Astrocyte of the hippocampus (primary cell): ENCODE results near the gene OCEL1.
A peak's percentile ranks its signal among the peaks of the same experiment; 100 is the strongest.

Source experiments
- DNase-seq: peaks from one replicate; pipeline ENCODE4 v3.0.0; 2011; ENCODE audit warnings: low read depth, low spot score

Gene OCEL1

DNA sequence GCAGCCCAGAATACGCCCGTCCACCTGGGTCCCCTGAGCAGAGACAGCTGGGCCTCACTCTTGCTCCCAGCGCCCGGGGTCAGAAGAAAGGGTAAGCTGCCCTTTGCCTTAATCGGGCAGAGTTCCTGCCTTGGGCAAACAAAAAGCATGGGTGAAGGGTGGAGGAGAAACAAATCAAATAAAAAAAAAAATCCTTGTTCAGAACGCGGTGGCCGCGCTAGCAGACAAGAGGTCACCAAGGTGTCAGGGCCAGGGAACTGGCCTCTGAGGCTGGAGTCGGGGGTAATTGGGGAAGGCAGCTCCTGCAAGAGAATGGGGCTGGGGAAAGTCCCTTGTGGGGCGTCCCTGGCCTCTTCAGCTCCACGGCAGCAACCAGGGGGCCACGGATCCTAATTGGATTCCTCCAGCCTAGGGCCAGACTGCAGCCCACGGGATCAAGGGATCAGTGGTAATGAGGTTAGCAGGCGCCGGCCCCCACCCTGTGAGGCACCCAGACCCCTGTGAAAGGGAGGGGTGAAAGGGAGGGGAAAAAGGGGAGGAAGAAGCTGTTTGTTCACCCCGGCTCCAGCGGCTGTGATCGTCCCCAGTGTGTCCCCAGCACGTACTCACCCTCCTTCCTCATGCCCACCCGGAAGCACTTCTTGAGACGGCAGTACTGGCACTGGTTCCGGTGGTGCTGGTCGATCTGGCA lies 14.2 kb downstream of the OCEL1 start:
- DNase-seq = no peak

DNA sequence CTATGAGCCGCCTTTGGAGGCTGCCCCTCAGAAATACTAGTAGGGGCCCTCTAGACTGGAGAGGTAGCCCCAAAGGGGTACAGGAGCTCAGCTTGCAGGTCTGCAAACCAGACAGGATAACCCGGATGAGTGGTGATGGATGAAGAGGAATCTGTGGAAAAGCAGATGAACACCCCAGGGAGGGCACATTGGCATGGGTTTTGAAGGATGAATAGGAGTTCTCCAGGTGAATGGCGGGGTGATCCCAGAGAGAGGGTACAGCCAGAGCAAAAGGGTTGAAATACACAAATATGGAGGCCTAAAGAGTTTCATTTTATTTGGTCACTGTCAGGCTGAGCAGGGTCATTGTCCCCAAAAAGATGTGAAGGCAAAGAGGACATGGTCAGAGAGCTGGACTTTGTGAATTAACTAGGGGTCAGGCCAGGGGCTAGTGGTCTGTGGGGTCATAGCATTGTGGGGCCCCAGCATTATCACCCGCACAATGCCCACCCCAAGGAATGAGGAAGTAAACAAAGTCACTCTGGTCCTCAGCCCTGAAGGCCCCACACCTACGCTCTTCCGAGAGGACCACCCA lies 14.9 kb downstream of the OCEL1 start:
- DNase-seq = no peak

DNA sequence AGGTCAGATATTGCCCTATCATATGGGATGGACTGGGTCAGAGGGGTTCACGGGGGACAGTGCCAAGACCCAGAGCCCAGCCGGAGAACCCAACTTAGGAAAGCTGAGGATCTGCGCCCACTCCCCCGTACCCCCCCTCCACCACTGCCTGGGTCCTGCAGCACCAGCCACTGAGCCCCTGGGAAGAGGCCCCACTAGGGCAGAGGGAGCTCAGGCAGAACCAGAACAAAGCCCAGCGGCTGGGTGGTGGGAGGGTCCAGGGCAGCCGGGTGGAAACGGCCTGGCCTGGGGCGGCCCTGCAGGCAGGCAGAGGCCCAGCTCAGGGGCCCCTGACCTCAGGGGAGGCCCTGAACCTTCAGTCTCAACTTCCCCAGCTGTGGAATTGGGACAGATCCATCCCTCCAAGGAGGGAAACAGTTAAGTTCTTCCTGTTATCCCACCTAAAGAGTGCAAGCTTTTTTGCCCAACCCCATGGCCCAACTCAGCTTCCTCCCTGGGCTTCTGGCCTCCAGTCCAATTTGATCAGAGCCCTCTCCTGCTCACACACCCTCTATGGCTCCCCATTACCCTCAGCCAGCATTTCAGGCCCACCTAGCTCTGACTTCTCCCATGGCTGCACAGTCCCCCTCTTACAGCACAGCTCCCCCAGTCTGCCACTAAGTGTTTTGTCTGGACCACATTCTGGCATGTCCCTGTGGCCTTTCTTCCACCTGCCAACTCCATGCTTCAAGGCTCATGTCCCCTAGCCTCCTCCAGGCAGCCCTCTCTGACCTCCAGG lies 16.6 kb downstream of the OCEL1 start:
- DNase-seq = no peak

DNA sequence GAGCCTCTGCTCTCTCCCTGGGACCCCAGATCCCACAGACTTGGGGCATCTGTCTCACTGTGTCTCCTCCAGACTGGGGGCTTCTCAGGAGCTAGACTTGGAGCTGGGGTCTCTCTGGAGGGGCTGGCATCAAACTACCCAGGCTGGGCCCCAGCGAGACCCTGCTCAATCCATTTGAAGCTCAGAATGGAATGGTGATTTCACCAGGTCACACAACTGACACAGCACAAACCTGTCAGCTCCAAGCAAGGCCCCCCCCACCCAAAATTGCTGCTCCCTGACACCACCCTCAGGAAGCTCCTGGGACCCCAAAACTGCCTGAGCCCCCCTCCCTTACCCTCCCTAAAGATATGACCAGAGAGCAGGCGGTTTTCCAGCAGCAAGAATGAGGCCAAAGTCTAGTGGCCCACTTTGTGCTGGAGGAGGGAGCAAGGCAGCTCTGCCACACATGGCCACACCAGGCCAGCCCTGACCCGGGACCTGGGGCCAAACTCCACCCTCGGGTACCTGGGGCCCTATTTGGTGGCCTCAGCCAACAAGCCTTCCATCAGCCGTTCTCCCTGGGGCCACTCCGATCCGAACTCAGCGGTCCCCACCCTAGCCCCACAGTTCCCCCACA lies 17.3 kb downstream of the OCEL1 start:
- DNase-seq = no peak

DNA sequence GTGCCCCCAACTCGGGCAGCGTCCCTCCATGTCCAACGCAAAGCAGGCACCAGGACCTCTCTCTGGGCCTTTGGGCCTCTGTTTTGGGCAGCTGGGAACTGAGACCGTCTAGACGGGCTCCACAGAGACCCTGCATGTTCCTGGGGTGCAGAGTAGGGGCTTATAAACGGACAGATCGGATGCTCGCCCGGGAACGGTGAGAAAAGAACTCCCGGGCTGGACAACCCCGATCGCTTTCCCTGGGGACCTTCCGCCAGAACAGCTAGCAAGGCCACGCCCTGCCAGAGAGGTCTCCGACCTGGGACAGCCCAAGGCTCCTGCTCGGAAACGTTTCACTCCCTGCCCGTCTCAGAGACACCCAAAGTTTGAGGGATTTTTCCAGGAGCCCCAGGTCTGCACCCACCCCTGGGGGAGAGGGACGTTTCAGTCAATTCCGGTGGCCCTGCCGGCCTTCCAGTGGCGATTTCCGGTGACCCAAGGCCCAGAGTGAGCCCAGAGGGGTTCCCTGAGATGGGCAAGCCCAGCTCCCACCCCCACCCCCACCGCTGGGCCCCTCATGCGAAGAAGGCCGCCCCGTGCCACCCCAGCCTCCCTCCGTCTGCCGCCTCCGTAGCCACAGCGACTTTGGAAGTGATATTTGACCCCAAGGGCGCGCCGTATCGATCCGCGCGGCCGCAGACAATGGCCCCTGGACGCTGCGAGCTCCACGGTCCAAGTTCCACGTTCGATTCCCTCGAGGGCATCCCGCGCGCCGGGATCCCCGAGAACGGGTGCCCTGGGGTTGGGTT lies 18.0 kb downstream of the OCEL1 start:
- peak; percentile 58 for DNase-seq

DNA sequence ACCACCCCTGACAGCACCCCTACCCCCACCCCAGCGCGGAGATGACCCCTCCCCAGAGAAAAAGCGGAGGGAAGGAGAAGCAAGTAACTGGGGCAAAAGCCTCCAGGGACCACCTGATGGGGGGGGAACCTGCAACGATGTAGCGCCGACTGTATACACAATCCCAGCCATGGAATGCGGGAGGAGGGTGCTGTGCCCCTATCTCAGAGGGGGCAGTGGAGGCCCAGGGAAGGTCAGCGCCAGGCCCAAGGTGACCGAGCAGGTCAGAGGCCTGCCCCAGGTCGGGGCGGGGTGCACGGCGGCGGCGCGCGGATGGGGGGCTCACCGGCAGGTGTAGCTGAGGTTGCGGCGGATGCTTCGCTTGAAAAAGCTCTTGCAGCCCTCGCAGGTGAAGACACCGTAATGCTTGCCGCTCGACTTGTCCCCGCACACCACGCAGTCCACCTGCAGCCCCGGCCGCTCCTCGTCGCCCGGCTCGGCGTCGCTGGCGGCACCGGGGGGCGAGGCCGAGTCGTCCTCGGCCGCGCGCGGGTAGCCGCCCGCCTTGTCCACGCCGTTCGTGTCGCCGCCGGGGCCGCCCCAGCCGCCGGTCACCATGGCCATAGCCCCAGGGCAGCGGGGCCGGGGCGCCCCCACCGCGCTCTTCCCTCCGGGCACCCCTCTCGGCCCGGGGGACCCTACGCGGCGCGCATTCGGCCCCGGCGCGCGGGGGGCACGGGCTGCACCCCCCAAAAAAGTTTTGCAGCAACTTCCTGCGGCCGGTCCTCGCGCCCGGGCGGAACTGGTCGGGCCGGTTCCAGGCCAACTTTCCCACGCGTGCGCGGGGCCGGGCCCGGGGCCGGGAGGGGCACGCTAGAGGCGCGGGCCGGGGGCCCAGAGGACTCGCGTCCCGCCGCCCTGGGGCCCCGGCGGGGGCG lies 18.9 kb downstream of the OCEL1 start:
- DNase-seq = peak; percentile 32

DNA sequence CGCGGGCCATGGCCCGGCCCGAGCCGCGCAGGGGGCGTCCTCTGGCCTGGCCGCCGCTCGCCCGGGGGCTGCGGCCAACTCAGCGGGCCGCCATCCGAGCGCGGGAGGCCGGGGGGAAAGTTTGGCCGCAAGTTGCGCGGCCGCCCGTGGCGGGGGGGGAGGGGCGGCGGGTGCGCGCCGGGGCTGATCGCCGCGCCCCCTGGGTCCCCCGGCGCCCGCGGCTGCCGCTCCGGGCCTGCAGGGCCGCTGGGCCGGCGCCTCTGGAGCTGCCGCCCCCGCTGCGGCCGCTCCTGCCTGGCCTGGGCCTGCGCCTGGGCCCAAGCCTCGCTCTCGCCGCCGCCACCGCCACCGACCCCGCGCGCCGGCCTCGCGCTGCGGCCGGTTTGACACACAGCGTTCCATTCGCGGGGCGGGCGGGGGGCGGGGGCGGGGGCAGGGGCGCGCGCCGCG lies 19.5 kb downstream of the OCEL1 start, which contains the start of gene NR2F6:
TSS of gene NR2F6 (minus strand) at position 385 of the 450 bp plus-strand sequence. CDS start 699 bp downstream, outside the sequence.
- DNase-seq = no peak

DNA sequence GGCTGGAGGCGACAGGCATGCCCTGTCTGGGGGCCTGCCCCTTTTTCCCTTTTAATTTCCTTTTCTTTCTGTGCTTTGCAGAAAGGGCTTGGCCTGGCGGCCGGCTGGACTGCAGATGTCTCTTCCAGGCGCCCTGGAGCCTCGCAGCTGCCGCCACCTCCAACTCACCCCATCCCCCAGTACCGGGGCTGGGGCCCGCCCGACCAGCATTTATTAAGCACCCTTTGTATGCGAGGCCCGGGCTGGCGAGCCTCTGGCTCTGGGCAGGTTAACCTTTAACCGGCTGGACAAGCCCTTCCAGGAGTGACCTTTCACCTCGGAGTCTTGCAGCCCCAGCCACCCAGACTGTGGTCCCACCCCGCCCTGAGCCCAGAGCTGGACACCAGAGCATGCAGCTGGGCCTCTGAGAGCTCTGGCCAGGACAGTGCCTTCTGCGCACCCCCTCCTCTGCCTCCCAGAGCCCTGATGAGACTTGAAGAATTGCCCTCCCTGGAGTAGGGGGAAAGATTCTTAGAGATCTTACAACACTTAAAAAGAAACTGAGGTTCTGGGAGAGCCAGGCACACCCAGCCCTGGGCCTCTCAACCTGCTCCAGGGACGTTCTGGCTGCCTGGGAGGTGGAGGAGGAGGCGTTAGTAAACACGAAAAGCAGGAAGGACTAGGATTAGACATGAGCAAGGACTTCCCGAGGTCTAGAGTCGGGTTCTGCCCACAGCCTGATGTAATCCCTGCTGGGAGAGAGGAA lies 20.8 kb downstream of the OCEL1 start:
- DNase-seq = no peak

DNA sequence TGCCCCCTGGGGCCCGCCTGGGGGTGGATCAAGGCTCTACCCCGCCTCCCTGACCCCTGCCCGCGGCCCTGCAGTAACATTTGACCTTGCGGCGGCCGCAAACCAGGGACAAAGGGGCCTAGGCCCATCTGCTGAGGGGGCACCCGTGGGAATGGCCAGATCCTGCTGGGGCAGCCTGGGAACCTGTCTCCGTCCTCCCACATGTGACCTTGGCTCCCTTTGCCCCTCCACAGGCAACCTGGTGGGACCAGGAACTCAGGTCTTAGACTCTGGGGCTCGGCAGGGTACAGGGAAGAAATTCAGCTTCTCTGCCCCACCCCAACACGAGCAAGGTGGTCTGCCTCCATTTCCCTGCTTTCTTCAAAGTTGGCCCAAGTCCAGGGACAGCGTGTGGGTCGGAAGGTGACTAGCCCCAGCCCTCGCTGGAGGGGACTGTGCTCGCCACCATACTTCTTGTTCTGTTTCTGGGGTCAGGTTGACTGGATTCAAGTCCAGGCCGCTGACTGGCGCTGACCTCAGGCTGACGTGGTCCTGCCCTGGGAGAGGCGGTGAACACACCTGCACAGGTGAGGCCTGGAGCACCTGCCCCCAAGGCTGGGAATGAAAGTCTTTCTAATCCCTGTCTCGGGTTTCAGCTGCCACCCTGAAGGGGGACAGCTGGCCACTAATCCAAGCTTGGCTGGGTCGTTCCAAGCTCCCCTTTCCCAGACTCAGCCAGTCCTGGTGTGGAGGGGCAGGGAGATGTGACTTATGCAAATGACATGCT lies 22.2 kb downstream of the OCEL1 start:
- DNase-seq = no peak

DNA sequence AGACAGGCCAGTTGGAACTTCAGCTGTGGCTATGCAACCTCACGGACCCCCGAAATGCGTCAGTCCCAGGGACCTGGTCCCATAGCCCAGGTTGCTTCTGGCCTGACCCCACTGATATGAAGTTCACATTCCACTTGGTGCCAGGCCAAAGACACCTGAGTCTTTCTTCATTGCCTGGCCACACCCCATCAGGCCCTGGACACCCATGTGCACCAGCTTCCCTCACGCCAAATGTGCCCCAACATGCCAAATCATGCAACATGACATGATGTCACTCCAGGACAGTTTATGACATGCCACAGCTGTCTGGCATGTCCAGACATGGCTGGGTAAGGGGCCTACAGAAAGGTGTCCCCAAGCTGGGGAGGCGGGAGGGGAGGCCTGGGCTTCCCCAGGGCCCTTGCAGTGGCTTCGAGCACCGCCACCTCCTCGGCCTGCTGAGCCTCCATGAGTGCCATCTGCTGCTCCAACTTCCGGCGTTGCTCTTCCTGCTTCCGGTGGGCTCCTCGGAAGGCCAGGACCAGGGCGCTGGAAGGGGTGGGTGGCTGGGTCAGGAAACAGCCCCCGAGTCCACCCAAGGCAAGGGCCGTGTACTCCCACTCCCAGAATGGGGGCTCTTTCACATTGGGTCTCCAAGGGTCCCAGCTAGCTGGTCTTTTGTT lies 24.0 kb downstream of the OCEL1 start:
- DNase-seq = no peak

DNA sequence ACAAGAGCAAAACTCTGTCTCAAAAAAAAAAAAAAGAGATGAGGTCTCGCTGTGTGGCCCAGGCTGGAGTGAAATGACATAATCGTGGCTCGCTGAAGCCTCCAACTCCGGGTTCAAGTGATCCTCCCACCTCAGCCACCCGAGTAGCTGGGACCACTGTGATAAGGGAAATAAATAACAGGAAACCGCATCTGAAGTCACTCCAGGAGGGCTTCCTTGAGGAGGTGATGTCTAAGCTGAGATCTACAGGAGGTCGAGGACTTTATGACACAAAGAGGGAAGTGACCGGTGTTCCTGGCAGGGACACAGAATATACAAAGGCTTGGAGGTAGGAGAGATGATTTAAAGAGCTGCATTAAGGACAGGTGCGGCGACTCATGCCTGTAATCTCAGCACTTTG lies 28.6 kb downstream of the OCEL1 start:
- DNase-seq = no peak

DNA sequence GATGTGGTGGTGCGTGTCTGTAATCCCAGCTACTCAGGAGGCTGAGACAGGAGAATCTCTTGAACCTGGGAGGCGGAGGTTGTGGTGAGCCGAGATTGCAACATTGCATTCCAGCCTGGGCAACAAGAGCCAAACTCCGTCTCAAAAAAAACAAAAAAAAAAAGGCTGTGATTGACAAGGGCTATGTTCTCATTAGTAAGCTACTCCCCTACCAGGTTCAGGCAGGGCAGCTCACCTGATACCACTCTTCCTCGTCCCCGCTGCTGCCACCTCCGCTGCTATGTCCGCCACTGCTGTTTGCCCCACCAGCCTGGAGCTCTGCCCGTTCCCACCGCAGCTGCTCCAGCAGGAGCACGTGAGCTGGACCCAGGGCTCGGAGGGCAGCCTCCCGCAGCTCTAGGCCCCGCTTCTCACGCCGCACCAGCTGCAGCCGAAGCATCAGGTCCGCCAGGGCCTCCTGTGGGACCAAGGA lies 29.2 kb downstream of the OCEL1 start:
- peak; percentile 32 for DNase-seq

DNA sequence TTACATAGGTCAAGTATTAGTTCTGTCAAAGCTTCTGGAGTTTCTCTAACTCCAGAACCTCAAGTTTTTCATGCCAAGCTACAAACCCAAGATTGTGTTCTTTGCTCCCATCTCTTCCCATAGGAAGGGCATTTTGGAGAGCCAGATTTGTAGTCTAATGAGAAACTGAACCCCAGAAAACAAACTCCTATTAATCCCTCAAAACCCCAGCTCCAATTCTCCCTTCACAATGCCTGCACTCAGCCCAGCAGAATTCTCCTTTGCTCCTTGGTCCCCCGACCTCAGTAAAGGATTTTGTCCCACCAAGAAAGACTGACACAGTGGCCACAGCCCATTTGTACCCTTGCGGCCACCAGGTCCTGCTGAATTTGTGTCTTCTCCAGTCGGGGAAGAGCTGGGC lies 30.1 kb downstream of the OCEL1 start:
- DNase-seq = no peak

DNA sequence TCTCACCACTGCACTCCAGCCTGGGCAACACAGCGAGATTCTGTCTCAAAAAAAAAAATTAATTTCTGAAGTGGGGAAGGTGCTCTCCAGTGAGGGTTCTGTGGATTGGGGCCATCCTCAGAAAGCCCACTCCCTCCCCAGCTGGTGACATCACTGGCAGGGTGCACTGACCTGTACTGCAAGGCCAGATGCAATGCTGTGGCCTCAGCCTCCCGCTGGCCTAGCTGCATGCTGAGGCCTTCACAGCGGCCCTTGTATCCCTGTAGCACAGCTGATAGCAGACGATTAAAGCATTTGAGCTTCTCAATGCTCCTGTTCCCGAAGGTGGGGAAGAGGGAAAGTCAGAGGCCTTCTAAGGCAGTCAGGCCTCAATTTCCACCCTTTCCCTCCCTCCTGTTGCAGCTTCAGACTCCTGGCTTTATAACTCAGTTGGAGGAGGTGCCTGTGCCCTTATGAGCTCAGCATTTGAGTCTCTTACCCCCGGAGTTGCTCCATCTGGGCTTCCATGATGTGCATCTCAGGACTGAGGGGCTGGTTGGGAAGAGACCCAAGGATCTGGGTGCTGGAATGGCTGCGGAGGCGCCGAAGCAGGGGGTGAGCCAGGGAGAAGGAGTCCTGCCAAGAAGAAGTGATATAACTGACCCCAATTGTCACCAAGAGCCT lies 33.2 kb downstream of the OCEL1 start:
- peak; percentile 60 for DNase-seq

DNA sequence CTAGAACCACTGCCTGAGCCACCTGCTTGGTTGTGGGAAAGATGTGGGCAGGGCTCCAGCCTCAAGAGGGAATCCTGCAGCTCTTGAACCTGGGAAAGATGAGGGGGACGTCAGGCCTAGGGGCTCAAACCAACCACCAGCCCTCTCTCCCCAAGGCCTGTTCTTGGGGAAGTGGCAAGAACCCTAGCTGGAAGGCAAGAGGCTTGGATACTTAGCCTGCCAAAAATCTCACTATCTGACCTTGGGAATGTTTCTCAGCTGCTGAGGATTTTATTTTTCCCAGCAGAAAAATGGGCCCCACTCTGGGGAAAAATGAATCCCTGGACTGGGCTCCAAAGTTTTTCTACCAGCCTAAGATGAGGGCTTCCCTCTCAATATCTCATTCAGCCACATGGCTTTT lies 33.9 kb downstream of the OCEL1 start:
- no peak for DNase-seq

DNA sequence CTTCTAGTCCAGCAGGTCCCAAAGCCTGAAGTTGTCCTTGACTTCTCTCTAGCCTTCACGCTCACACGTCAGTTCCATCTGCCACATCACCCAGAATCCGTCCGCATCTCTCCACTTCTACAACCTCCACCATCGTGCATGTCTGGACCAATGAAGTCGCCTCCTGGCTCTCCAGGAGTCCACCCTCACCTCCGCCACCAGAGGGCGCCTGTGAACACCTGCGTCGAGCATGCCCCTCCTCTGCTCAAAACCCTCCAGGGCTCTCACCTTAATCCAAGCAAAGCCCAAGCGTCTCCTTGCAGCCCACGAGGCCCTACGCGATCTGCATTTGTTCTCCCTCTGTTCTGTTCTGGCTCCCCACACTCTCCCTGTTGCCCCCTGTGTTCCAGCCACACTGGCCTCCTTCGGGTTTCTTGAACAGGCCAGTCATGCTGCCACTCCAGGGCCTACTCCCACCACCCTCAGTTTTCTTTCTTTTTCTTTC lies 34.9 kb downstream of the OCEL1 start:
- peak; percentile 72 for DNase-seq

DNA sequence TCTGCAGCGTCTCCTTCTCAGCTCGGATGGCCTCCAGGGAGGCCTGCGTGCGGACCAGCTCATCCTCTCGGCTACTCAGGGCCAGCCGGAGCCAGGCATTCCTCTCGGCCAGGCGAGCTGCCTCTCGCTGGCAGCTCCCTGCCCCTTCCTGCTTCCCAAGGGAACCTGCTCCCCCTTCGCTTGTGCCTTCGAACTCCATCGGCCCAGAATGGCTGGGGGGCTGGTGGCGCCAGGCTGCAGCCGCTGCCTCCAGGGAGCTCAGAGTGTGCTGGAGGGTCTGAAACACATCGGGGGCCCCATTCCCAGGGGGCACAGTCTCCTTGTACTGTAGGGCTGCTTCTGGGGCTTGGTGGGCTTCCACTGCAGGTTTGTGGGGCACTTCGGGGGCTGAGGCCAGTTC lies 36.5 kb downstream of the OCEL1 start:
- no peak for DNase-seq
